Loucy (cell line): ENCODE measurements around the gene PIGM.

ENCODE experiments used
- CTCF ChIP-seq: fragments of 200-600 bp; sonication (generic); conservative IDR thresholded peaks from 2 replicates; pipeline ENCODE4 v1.5.1; 2014; ENCODE audit warnings: mild to moderate bottlenecking, antibody characterized with exemption, low read length
- EZH2phosphoT487 ChIP-seq: fragments of 200-600 bp; IDR thresholded peaks from 2 replicates; pipeline ENCODE4 v1.6.1; 2018; ENCODE audit warnings: antibody characterized with exemption, mild to moderate bottlenecking, moderate library complexity, borderline replicate concordance

DNA sequence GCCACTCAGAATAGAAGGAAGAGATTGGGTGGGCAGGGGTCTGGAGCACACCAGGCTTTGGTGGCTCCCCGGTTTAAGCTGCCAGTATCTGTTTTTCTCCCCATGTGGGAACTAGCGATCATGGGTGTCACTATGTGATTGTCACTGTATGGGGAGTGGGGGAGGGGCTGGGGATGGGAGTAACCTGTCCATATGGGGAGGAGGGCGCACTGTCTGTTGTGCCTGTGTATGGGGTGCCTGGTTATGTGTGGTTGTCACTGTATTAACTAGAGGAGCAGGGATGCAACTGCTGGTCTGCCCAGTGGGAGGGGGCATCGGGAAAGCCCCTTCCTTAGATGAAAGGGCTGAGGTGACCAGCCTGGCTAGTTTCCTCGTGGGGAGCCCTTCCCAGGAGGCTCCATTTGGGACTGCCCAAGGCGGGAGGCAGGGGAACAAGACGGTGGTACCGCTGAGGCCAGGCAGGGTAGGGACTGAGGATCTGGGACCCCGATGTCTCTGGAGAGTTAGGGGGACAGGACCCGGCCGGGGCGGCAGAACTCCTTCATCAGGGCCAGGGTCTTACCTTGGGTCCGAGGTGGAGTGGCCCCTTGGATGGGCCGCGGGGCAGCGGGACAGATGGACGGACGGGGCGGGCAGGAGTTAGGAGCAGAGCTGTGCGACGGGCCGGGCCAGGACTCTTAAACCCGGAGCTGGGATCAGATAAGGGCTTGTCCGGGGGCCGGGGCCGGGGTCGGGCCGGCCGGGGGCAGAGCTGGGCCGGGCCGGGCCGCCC is 37.9 kb upstream of the PIGM start, which contains the start of gene KCNJ10:
- TF ChIP-seq CTCF (no peak), EZH2phosphoT487 (no peak)
